Measurements from ENCODE around the gene SBF2.

GRCh38 chr11:10314199-10315072 lies 20.4 kb upstream of the SBF2 start:
- TF ChIP-seq CTCF (IDR thresholded peaks at IDR 0.05; ENCODE audit: low read length) (no peak), EZH2 (IDR thresholded peaks at IDR 0.05; ENCODE audit: borderline replicate concordance, low read length) (no peak)

All from OCI-LY1 (cell line).